ENCODE data around the gene GJD4. TPM values are rescaled to one million over a fixed set of nuclear protein-coding genes. Genes with fewer than 3 reads are reported as not detected.

The GJD4 gene
- total RNA-seq, 2 donors from 2014 or later: not detected

DNA sequence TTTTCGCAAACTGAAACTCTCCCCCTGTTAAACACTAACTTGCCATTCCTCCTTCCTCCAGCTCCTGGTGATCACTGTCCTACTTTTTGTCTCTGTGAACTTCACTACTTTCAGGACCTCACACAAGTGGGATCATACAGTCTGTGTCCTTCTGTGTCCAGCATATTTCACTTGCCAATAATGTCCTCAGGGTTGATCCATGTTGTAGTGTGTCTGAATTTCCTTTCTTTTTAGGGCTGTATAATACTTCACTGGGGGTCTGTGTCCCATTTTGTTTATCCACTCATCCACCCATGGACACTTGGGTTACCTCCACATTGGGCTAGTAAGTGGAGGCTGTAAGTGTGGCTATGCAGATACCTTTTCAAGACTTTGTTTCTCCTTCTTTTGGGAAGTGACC is 42.7 kb upstream of the GJD4 start:
- H3K4me3 ChIP-seq: no peak overlapping the region
- H3K9me3 ChIP-seq: no peaks in the 10 kb centered on the region
- H3K4me1 ChIP-seq: peaks cover 0 to 52% of the 10 kb centered on the region in 2 donors
- TF ChIP-seq, protein P1, sequence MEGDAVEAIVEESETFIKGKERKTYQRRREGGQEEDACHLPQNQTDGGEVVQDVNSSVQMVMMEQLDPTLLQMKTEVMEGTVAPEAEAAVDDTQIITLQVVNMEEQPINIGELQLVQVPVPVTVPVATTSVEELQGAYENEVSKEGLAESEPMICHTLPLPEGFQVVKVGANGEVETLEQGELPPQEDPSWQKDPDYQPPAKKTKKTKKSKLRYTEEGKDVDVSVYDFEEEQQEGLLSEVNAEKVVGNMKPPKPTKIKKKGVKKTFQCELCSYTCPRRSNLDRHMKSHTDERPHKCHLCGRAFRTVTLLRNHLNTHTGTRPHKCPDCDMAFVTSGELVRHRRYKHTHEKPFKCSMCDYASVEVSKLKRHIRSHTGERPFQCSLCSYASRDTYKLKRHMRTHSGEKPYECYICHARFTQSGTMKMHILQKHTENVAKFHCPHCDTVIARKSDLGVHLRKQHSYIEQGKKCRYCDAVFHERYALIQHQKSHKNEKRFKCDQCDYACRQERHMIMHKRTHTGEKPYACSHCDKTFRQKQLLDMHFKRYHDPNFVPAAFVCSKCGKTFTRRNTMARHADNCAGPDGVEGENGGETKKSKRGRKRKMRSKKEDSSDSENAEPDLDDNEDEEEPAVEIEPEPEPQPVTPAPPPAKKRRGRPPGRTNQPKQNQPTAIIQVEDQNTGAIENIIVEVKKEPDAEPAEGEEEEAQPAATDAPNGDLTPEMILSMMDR (IDR thresholded peaks at IDR 0.05): no peak
- peaks cover 5% of the 10 kb centered on the region for H3K36me3 ChIP-seq
- peak overlapping the region in 1 of 2 donors; percentile 39 for H3K27ac ChIP-seq
- no peaks in the 10 kb centered on the region for H3K27me3 ChIP-seq
- no peak for DNase-seq (ENCODE audit: low spot score)

DNA sequence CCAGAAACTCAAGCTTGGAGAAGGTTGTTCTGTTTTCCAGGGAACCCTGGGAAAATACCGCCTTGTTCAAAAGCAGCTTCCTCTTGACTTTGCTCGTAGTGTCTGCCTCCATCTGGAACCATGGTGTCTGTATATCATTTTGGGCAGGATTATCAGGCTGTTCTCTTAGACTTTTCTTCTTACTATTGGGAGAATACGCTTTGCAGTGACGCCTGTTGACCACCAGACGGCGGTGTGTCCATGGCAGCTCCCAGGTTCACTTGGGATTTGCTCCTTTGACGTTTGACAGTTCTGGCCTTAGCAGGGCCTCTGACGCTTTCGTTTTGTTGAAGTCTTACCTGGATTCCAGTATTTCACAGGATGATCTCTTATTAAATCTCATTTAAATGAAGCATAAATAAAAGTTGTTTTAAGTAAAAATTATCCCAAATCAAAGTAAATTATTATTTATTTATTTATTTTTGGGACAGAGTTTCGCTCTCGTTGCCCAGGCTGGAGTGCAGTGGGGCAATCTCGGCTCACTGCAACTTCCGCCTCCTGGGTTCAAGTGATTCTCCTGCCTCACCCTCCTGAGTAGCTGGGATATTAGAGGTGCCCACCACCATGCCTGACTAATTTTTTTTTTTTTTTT is 41.8 kb upstream of the GJD4 start:
- Histone ChIP-seq H3K9me3 (no peaks in the 10 kb centered on the region), H3K27ac (no peak overlapping the region), H3K4me3 (no peak overlapping the region), H3K36me3 (peaks cover 15% of the 10 kb centered on the region), H3K4me1 (peaks cover 0 to 52% of the 10 kb centered on the region in 2 donors), H3K27me3 (no peaks in the 10 kb centered on the region)
- peak; percentile 73 for DNase-seq (ENCODE audit: low spot score)
- TF ChIP-seq, protein P1 (IDR thresholded peaks at IDR 0.05): peak; percentile 97

DNA sequence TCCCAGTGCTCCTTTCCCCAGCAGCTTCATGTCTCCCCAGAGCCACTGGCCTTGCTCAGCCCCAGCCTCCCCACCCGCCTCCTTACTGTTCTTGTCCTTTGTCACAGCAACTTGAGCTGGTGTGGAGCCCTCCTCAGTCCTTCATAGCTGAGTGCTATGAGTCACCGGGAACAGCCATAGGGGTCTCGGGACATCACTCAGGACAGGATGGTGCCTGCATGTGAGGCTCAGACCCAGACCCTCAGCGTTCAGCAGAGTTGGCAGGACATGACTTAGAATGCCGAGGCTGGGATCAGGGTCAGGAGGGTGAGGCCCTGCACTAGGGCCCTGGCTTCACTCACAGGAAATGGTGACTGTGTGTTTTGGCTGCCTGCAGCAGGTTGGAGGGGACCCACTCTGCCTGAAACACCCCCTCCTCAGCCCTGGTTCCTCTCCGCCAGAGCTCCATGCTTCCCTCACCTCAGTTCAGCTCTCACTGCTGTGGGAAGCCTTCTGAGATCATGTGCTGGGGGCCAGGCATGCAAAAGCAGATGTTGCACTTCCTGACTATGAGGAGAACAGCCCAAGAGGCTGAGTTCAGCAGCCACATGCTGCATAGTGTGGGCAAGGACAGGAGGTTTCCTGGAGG is 40.7 kb upstream of the GJD4 start:
- Histone ChIP-seq H3K4me3 (no peak overlapping the region), H3K27me3 (no peaks in the 10 kb centered on the region), H3K9me3 (no peaks in the 10 kb centered on the region), H3K4me1 (peaks cover 0 to 52% of the 10 kb centered on the region in 2 donors), H3K36me3 (peaks cover 26% of the 10 kb centered on the region), H3K27ac (peak overlapping the region; percentile 18 to 40)
- TF ChIP-seq, protein P1 (IDR thresholded peaks at IDR 0.05): no peak
- no peak for DNase-seq (ENCODE audit: low spot score)

DNA sequence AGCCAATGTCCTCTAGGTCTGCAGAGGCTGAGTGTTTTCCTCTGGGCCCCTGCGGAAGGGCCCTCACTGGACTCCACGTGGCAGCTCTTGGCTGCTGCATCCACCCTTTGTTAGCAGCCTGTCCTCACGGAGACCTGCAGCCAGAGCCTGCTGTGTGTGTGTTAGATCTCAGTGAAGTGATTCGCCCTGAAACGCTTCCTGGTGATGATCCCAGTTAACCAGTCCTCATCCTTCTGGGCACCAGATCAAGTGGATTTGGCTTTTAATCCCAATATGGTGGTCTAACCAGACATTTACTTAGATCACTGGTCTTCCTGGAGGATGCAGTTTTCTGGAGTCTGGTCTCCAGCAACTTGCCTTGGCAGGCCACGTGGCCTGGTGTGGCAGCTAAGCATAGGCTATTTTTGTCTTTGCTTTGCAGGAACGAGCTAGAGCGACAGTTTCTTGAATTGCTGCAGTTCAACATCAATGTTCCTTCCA is 39.5 kb upstream of the GJD4 start:
- Histone ChIP-seq H3K36me3 (peaks cover 28% of the 10 kb centered on the region), H3K27ac (peak overlapping the region in 1 of 2 donors; percentile 18), H3K4me3 (no peak overlapping the region), H3K27me3 (no peaks in the 10 kb centered on the region), H3K9me3 (no peaks in the 10 kb centered on the region), H3K4me1 (peaks cover 0 to 52% of the 10 kb centered on the region in 2 donors)
- TF ChIP-seq, protein P1 (IDR thresholded peaks at IDR 0.05): no peak
- no peak for DNase-seq (ENCODE audit: low spot score)

DNA sequence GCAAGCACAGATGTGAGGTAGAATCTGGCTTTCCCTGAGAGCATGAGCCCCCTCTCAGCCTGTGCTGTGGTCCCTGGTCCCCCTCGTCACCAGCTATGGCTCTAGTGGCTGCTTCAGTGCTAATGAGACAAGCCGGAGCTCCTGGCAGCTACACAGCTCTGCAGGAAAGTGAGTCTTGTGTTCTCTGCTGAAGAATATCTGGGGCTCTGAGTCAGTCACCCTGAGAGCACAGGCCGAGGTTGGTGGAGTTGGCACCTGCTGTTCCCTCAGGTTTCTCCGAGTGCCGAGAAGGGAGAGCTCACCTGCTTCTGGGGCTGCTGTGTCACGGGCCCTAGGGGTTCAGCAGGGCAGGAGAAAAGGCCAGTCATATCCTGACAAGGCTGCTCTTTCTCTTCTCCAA is 37.2 kb upstream of the GJD4 start:
- Histone ChIP-seq H3K36me3 (peaks cover 34% of the 10 kb centered on the region), H3K4me1 (peaks cover 0 to 35% of the 10 kb centered on the region in 2 donors), H3K27me3 (no peaks in the 10 kb centered on the region), H3K27ac (no peak overlapping the region), H3K4me3 (no peak overlapping the region), H3K9me3 (no peaks in the 10 kb centered on the region)
- TF ChIP-seq, protein P1 (IDR thresholded peaks at IDR 0.05): no peak
- DNase-seq (ENCODE audit: low spot score): no peak
